ENCODE data around the gene PCDH9. TPM values are rescaled to one million over a fixed set of nuclear protein-coding genes. Genes with fewer than 3 reads are reported as not detected.

The PCDH9 gene
- total RNA-seq, 1 experiment from 2014 or later: 4.2 TPM

DNA sequence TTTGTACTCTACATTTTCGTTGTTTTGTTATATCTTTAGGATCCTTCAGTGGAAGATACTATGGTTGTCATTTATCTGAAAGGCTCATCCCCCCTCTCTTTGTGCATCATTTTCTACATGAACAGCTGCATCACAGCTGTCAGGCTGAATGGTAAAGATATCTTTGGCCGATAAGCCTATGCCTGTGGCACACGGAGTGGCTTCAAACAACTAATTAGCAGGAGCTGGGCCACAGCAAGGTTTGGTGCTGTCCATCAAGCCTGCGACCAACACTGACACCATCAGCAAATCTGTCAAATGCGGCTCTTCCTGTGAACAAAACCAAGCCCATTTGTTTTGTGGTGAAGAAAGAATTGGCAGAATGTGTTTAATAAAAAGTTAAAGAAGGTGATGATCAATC, 334.4 kb downstream of the PCDH9 start:
- Histone ChIP-seq H3K27me3 (ENCODE audit: control insufficient read depth, insufficient read depth, low read length) (no peaks in the 10 kb centered on the region), H3K4me3 (ENCODE audit: low read depth in 2 of 2, low read length in 2 of 2) (no peak overlapping the region), H3K4me1 (ENCODE audit: control insufficient read depth, insufficient read depth, low read length) (no peaks in the 10 kb centered on the region), H3K9me3 (ENCODE audit: control insufficient read depth, insufficient read depth, low read depth, low read length) (no peaks in the 10 kb centered on the region), H3K27ac (ENCODE audit: low read length) (no peak overlapping the region), H3K36me3 (ENCODE audit: control insufficient read depth, insufficient read depth, low read length) (no peaks in the 10 kb centered on the region)
- POLR2A ChIA-PET: no interaction called here
- DNase-seq (ENCODE audit: low read depth, low spot score) (no peak), ATAC-seq (no peak)
- TF ChIP-seq TCF7L2 (IDR thresholded peaks at IDR 0.05; ENCODE audit: low read depth, low read length) (no peak), SIN3A (IDR thresholded peaks at IDR 0.05; ENCODE audit: borderline replicate concordance, insufficient read depth, low read depth, low read length) (no peak)
- BruUV-seq (replicated peaks): no TSS peak
- CTCF ChIA-PET: no interaction called here
- intact Hi-C loops (cut with micrococcal nuclease; ENCODE audit: unreplicated experiment) (no loop called here), in situ Hi-C loops (cut with HindIII; ENCODE audit: low pct_unique_long_range_greater_than_20kb, low sequenced_read_pairs) (no loop called here)

- CTCF ChIA-PET: no interaction called here
- no peaks in the 10 kb centered on the region for H3K9me3 ChIP-seq (ENCODE audit: control insufficient read depth, insufficient read depth, low read depth, low read length)
- no peak for ATAC-seq
- TF ChIP-seq SIN3A (IDR thresholded peaks at IDR 0.05; ENCODE audit: borderline replicate concordance, insufficient read depth, low read depth, low read length): no peak
- no peak for TF ChIP-seq TCF7L2 (IDR thresholded peaks at IDR 0.05; ENCODE audit: low read depth, low read length)
- no peak for TF ChIP-seq CTCF (IDR thresholded peaks at IDR 0.05)
- TF ChIP-seq, protein P1, sequence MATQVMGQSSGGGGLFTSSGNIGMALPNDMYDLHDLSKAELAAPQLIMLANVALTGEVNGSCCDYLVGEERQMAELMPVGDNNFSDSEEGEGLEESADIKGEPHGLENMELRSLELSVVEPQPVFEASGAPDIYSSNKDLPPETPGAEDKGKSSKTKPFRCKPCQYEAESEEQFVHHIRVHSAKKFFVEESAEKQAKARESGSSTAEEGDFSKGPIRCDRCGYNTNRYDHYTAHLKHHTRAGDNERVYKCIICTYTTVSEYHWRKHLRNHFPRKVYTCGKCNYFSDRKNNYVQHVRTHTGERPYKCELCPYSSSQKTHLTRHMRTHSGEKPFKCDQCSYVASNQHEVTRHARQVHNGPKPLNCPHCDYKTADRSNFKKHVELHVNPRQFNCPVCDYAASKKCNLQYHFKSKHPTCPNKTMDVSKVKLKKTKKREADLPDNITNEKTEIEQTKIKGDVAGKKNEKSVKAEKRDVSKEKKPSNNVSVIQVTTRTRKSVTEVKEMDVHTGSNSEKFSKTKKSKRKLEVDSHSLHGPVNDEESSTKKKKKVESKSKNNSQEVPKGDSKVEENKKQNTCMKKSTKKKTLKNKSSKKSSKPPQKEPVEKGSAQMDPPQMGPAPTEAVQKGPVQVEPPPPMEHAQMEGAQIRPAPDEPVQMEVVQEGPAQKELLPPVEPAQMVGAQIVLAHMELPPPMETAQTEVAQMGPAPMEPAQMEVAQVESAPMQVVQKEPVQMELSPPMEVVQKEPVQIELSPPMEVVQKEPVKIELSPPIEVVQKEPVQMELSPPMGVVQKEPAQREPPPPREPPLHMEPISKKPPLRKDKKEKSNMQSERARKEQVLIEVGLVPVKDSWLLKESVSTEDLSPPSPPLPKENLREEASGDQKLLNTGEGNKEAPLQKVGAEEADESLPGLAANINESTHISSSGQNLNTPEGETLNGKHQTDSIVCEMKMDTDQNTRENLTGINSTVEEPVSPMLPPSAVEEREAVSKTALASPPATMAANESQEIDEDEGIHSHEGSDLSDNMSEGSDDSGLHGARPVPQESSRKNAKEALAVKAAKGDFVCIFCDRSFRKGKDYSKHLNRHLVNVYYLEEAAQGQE (IDR thresholded peaks at IDR 0.05; ENCODE audit: insufficient read depth in 1 of 2, low read depth in 2 of 2, low read length in 1 of 2): no peak
- no peak for TF ChIP-seq POLR2AphosphoS5 (IDR thresholded peaks at IDR 0.05; ENCODE audit: low read depth, low read length)
- no TSS peak for BruUV-seq (replicated peaks)
- no peak overlapping the region for H3K4me3 ChIP-seq (ENCODE audit: low read depth in 2 of 2, low read length in 2 of 2)
- POLR2A ChIA-PET: interaction anchor here (0.5 kb wide), 1 partner anchor 46 kb away, joined by 7 read pairs; no protein-coding TSS in a partner anchor
- no peaks in the 10 kb centered on the region for H3K27me3 ChIP-seq (ENCODE audit: control insufficient read depth, insufficient read depth, low read length)
- intact Hi-C loops (cut with micrococcal nuclease; ENCODE audit: unreplicated experiment): no loop called here
- H3K4me1 ChIP-seq (ENCODE audit: control insufficient read depth, insufficient read depth, low read length): no peaks in the 10 kb centered on the region
- in situ Hi-C loops (cut with HindIII; ENCODE audit: low pct_unique_long_range_greater_than_20kb, low sequenced_read_pairs): no loop called here
- no peak overlapping the region for H3K27ac ChIP-seq (ENCODE audit: low read length)
- H3K36me3 ChIP-seq (ENCODE audit: control insufficient read depth, insufficient read depth, low read length): no peaks in the 10 kb centered on the region
- DNase-seq (ENCODE audit: low read depth, low spot score): no peak
Measured at GRCh38 chr13:66895320-66895719, 334.8 kb downstream of the PCDH9 start.

GRCh38 chr13:66888698-66889097, 341.4 kb downstream of the PCDH9 start:
- H3K9me3 ChIP-seq (ENCODE audit: control insufficient read depth, insufficient read depth, low read depth, low read length): no peaks in the 10 kb centered on the region
- H3K36me3 ChIP-seq (ENCODE audit: control insufficient read depth, insufficient read depth, low read length): no peaks in the 10 kb centered on the region
- no peaks in the 10 kb centered on the region for H3K27me3 ChIP-seq (ENCODE audit: control insufficient read depth, insufficient read depth, low read length)
- ATAC-seq: no peak
- H3K4me3 ChIP-seq (ENCODE audit: low read depth in 2 of 2, low read length in 2 of 2): no peak overlapping the region
- ChIA-PET CTCF (no interaction called here), POLR2A (no interaction called here)
- in situ Hi-C loops (cut with HindIII; ENCODE audit: low pct_unique_long_range_greater_than_20kb, low sequenced_read_pairs): no loop called here
- no peaks in the 10 kb centered on the region for H3K4me1 ChIP-seq (ENCODE audit: control insufficient read depth, insufficient read depth, low read length)
- TF ChIP-seq CTCF (IDR thresholded peaks at IDR 0.05) (no peak), POLR2AphosphoS5 (IDR thresholded peaks at IDR 0.05; ENCODE audit: low read depth, low read length) (no peak), TCF7L2 (IDR thresholded peaks at IDR 0.05; ENCODE audit: low read depth, low read length) (no peak), SIN3A (IDR thresholded peaks at IDR 0.05; ENCODE audit: borderline replicate concordance, insufficient read depth, low read depth, low read length) (no peak)
- TF ChIP-seq, protein P1 (IDR thresholded peaks at IDR 0.05; ENCODE audit: insufficient read depth in 1 of 2, low read depth in 2 of 2, low read length in 1 of 2): no peak
- intact Hi-C loops (cut with micrococcal nuclease; ENCODE audit: unreplicated experiment): no loop called here
- no peak for DNase-seq (ENCODE audit: low read depth, low spot score)
- BruUV-seq (replicated peaks): no TSS peak
- H3K27ac ChIP-seq (ENCODE audit: low read length): no peak overlapping the region
